C4-2B (cell line): ENCODE data around the gene EMD.

Source experiments
- ZFX ChIP-seq: fragments of 450-650 bp; IDR thresholded peaks from 2 replicates; pipeline ENCODE4 v1.6.1; 2017
- TF ChIP-seq, protein P1 (sequence below): fragments of 450-650 bp; conservative IDR thresholded peaks from 2 replicates; pipeline ENCODE4 v1.5.1; 2017; ENCODE audit warnings: mild to moderate bottlenecking

DNA sequence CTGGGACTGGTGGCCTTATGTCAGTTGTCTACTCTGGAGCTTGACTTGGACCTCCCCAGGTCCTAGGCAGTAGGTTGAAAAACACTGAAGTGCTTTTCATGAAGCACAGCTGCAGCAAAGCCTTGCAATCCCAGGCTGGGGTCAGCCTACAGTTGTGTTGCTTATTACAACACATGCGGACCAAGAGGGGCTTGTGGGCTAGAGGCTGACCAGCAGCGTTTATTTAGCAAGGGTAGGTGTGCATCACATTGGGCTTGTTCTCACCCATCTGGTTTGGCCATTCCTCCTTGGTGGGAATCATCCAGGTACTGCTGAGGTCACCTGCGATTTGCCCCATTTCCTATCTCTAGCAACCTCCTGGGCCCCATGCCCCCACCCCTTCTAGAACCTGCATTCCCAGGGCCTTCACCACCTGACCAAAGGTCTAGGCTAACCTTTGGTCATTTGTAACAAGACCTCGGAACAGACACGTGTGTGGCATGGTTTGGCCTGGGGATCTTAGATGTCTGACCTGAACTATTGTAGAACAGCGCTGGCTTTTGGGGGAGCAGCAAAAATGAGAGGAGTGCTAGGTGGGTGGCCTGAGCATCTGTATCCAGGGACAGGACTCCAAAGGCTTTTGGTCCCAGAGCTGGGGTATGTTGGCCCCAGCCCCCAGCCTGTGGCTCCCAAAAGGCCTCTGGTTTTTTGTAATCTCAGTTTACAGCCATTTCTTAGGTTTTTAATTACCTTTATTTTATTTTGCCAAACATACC is 22.1 kb downstream of the EMD start:
- TF ChIP-seq, protein P1, sequence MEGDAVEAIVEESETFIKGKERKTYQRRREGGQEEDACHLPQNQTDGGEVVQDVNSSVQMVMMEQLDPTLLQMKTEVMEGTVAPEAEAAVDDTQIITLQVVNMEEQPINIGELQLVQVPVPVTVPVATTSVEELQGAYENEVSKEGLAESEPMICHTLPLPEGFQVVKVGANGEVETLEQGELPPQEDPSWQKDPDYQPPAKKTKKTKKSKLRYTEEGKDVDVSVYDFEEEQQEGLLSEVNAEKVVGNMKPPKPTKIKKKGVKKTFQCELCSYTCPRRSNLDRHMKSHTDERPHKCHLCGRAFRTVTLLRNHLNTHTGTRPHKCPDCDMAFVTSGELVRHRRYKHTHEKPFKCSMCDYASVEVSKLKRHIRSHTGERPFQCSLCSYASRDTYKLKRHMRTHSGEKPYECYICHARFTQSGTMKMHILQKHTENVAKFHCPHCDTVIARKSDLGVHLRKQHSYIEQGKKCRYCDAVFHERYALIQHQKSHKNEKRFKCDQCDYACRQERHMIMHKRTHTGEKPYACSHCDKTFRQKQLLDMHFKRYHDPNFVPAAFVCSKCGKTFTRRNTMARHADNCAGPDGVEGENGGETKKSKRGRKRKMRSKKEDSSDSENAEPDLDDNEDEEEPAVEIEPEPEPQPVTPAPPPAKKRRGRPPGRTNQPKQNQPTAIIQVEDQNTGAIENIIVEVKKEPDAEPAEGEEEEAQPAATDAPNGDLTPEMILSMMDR = no peak
- no peak for TF ChIP-seq ZFX
